ENCODE data around the gene ASPDH.

GRCh38 chr19:50536662-50537305 is 23.1 kb upstream of the ASPDH start:
- TF ChIP-seq EZH2phosphoT487 (IDR thresholded peaks at IDR 0.05; ENCODE audit: insufficient read depth, low read depth) (no peak), EZH2 (IDR thresholded peaks at IDR 0.05; ENCODE audit: insufficient read depth, poor library complexity, severe bottlenecking) (no peak)

All from GM23248 (cell line).